NB4 (cell line): Measurements from ENCODE around the gene NECTIN4.

Experiments
- DNase-seq: peaks from one replicate; pipeline ENCODE4 v3.0.0; 2010; ENCODE audit warnings: low read depth
- H3K4me3 ChIP-seq: one replicate; pipeline ENCODE4 v1.5.1; 2011; ENCODE audit warnings: mild to moderate bottlenecking, low read depth, low read length, moderate library complexity
- MAX ChIP-seq: IDR thresholded peaks from 2 replicates; pipeline ENCODE4 v1.6.1; 2011; ENCODE audit warnings: low read depth, low read length
- MYC ChIP-seq: IDR thresholded peaks from 2 replicates; pipeline ENCODE4 v1.6.1; 2011; ENCODE audit warnings: low read depth, low read length
- POLR2A ChIP-seq: IDR thresholded peaks from 2 replicates; pipeline ENCODE4 v1.6.1; 2011; ENCODE audit warnings: mild to moderate bottlenecking; ENCODE audit not compliant: insufficient read length; ENCODE audit errors: extremely low read depth
- TF ChIP-seq, protein P1 (sequence below): IDR thresholded peaks from one replicate; pipeline ENCODE4 v1.5.1; 2012; ENCODE audit warnings: low read depth, low read length

NECTIN4 gene

GRCh38 chr1:161092621-161093028 is 3.3 kb upstream of the NECTIN4 start:
- H3K4me3 ChIP-seq = no peak overlapping the region
- DNase-seq = peak; percentile 49
- TF ChIP-seq MYC (no peak), POLR2A (no peak), MAX (no peak)
- TF ChIP-seq, protein P1, sequence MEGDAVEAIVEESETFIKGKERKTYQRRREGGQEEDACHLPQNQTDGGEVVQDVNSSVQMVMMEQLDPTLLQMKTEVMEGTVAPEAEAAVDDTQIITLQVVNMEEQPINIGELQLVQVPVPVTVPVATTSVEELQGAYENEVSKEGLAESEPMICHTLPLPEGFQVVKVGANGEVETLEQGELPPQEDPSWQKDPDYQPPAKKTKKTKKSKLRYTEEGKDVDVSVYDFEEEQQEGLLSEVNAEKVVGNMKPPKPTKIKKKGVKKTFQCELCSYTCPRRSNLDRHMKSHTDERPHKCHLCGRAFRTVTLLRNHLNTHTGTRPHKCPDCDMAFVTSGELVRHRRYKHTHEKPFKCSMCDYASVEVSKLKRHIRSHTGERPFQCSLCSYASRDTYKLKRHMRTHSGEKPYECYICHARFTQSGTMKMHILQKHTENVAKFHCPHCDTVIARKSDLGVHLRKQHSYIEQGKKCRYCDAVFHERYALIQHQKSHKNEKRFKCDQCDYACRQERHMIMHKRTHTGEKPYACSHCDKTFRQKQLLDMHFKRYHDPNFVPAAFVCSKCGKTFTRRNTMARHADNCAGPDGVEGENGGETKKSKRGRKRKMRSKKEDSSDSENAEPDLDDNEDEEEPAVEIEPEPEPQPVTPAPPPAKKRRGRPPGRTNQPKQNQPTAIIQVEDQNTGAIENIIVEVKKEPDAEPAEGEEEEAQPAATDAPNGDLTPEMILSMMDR = no peak

- no peak for DNase-seq
- no peak overlapping the region for H3K4me3 ChIP-seq
- TF ChIP-seq, protein P1 = no peak
- TF ChIP-seq MYC (no peak), POLR2A (no peak), MAX (no peak)
Measured at GRCh38 chr1:161091796-161092507, 2.6 kb upstream of the NECTIN4 start.

DNA sequence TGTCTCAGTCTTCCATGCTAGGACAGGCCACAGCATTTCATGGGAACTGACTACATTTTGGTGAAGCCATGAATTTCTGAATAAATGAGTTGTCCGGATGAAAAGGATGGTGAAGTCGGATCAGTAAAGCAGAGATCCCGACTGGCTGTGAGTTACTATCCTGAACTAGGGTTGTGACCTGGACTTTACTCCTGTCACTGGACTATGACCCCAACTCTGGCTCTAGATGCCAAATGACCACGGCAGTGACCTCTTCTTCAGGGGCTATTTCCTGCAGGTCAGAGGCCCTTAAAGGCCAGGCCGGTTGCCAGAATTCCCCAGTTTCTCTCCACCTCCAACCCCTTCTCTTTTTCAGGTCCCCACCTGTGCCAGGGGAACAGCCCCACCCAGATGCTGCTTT is 1.7 kb upstream of the NECTIN4 start:
- DNase-seq = no peak
- no peak for TF ChIP-seq MAX
- no peak overlapping the region for H3K4me3 ChIP-seq

DNA sequence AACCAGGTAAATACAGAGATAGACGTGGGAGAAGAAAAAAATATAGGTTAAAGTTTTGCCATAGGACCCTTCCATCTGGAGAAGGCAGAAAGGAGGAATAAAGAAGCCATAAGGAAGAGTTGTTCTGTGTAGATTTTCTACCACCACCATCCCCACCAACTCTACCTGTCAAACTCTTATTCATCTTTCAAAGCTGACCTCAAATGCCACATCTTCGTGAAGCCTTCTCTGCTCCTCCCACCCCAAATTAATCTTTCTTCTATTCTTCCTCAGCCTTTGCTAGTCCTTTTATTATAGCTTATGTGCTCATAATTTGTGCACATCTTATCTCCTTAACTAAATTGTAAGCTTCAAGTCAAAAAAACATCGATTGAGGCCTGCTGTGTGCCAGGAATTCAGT is 1.3 kb upstream of the NECTIN4 start:
- DNase-seq = no peak
- H3K4me3 ChIP-seq = no peak overlapping the region
- TF ChIP-seq POLR2A (no peak), MAX (no peak), MYC (no peak)
- TF ChIP-seq, protein P1 = no peak

DNA sequence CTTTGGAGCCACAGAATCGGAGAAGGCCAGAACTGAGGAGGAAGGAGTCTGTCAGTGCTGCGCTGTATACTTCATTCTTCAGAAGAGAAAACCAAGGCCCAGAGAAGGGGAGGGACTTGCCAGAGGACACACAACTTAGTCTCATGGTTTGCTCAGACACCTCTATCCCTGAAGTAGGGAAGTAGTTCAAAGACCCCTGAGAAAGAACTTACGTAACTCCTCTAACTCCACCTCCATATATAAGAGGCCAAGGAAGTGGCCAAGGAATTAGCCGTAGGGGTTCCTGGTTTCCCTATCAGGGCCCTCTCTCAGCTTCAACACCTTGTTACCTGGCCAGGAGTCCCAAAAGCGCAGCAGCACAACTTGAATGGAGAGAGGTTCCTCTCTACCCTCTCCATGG is 580 bp upstream of the NECTIN4 start:
- no peak for DNase-seq
- TF ChIP-seq MYC = no peak
- TF ChIP-seq, protein P1 = no peak
- no peak for TF ChIP-seq MAX
- TF ChIP-seq POLR2A = no peak
- H3K4me3 ChIP-seq = no peak overlapping the region

GRCh38 chr1:161088587-161089110 is 709 bp downstream of the NECTIN4 start:
- H3K4me3 ChIP-seq = no peak overlapping the region
- DNase-seq = no peak
- TF ChIP-seq, protein P1 = no peak
- TF ChIP-seq MYC (no peak), MAX (no peak), POLR2A (no peak)
